ENCODE data around the gene YEATS2. TPM values are rescaled to one million over a fixed set of nuclear protein-coding genes. Genes with fewer than 3 reads are reported as not detected.

The YEATS2 gene
- total RNA-seq, 3 donors from 2014 or later: 15.6 to 19.3 (median 16.1) TPM

GRCh38 chr3:183802989-183803388 is 105.4 kb downstream of the YEATS2 start:
- Histone ChIP-seq H3K4me3 (no peak overlapping the region), H3K9me3 (no peaks in the 10 kb centered on the region), H3K36me3 (ENCODE audit: low read depth) (peaks cover 6% of the 10 kb centered on the region), H3K4me1 (ENCODE audit: low read depth) (no peaks in the 10 kb centered on the region)
- DNase-seq: no peak
- TF ChIP-seq, protein P1, sequence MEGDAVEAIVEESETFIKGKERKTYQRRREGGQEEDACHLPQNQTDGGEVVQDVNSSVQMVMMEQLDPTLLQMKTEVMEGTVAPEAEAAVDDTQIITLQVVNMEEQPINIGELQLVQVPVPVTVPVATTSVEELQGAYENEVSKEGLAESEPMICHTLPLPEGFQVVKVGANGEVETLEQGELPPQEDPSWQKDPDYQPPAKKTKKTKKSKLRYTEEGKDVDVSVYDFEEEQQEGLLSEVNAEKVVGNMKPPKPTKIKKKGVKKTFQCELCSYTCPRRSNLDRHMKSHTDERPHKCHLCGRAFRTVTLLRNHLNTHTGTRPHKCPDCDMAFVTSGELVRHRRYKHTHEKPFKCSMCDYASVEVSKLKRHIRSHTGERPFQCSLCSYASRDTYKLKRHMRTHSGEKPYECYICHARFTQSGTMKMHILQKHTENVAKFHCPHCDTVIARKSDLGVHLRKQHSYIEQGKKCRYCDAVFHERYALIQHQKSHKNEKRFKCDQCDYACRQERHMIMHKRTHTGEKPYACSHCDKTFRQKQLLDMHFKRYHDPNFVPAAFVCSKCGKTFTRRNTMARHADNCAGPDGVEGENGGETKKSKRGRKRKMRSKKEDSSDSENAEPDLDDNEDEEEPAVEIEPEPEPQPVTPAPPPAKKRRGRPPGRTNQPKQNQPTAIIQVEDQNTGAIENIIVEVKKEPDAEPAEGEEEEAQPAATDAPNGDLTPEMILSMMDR (IDR thresholded peaks at IDR 0.05): no peak
- ATAC-seq: no peak
- intact Hi-C loops (cut with DNase I, micrococcal nuclease): no loop called here

DNA sequence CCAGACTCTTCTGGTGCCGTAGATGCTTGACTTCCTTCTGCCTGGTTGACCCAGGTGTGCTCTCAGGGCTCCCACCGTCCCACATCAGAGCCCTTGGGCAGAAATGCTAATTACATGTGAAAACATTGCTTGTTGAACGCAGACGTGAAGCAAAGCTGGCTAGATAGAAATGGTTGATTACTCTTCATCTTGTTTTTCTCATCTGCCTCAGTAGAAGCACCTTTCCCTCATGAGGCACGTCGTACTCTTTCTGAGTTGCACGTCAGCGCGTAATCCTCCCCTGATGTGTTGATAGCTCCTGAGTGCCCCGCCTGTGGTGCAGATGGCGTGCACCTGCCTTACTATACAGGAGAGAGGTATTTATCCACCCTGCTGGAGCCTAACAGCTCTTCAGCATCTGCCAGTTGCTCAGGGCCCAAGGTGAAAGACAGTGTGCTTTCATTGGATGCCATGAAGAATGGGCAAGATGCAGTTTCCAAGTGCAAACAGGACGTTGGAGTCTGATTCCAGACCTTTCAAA is 109.7 kb downstream of the YEATS2 start:
- peaks cover 6% of the 10 kb centered on the region for H3K36me3 ChIP-seq (ENCODE audit: low read depth)
- TF ChIP-seq, protein P1 (IDR thresholded peaks at IDR 0.05): no peak
- intact Hi-C loops (cut with DNase I, micrococcal nuclease): no loop called here

GRCh38 chr3:183807881-183808280 is 110.3 kb downstream of the YEATS2 start:
- no peaks in the 10 kb centered on the region for H3K9me3 ChIP-seq
- no peaks in the 10 kb centered on the region for H3K4me1 ChIP-seq (ENCODE audit: low read depth)
- DNase-seq: no peak
- H3K4me3 ChIP-seq: no peak overlapping the region
- H3K36me3 ChIP-seq (ENCODE audit: low read depth): peaks cover 6% of the 10 kb centered on the region
- intact Hi-C loops (cut with DNase I, micrococcal nuclease): no loop called here
- TF ChIP-seq, protein P1 (IDR thresholded peaks at IDR 0.05): no peak
- no peak for ATAC-seq

More for the DNA sequence above, 109.7 kb downstream of the YEATS2 start:
- no peak for DNase-seq
- Histone ChIP-seq H3K9me3 (no peaks in the 10 kb centered on the region), H3K4me1 (ENCODE audit: low read depth) (no peaks in the 10 kb centered on the region), H3K4me3 (no peak overlapping the region)
- no peak for ATAC-seq

- Histone ChIP-seq H3K4me3 (no peak overlapping the region), H3K36me3 (ENCODE audit: low read depth) (peaks cover 6% of the 10 kb centered on the region), H3K9me3 (no peaks in the 10 kb centered on the region), H3K4me1 (ENCODE audit: low read depth) (no peaks in the 10 kb centered on the region)
- intact Hi-C loops (cut with DNase I, micrococcal nuclease): no loop called here
- no peak for ATAC-seq
- no peak for DNase-seq
- TF ChIP-seq, protein P1 (IDR thresholded peaks at IDR 0.05): no peak
Observed at GRCh38 chr3:183808355-183808754, 110.8 kb downstream of the YEATS2 start.

DNA sequence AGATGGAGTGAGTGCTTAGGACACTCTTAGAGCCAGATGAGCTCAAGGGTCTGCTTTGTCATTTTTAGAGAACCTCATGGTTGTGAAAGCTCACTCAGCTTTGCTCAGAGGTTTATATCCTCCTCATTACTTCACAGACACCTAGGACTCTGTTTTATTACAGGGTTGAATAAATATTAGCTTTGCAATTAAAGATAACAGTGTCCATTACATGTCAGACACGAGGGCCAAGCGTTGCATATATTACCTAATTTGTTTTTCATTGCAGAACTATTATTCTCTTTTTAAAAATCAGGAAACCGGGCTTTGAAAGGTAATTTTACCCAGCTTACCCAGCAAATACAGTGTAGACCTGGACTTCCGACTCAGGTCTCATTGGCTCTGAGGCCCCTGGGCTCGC is 111.7 kb downstream of the YEATS2 start:
- no peaks in the 10 kb centered on the region for H3K9me3 ChIP-seq
- H3K4me1 ChIP-seq (ENCODE audit: low read depth): no peaks in the 10 kb centered on the region
- intact Hi-C loops (cut with DNase I, micrococcal nuclease): no loop called here
- no peak overlapping the region for H3K4me3 ChIP-seq
- DNase-seq (no peak), ATAC-seq (peak; percentile 72)
- TF ChIP-seq, protein P1 (IDR thresholded peaks at IDR 0.05): no peak
- peaks cover 6% of the 10 kb centered on the region for H3K36me3 ChIP-seq (ENCODE audit: low read depth)
